ENCODE data around the gene TMEM238. TPM values are rescaled to one million over a fixed set of nuclear protein-coding genes. Genes with fewer than 3 reads are reported as not detected.

TMEM238 gene
- total and polyA plus RNA-seq, 9 of the 15 experiments (the other 6 are each of a cell fraction or from before 2014, with no cell fraction given) = 0.18 to 5.1 (median 1.3) TPM; not detected in 4

GRCh38 chr19:55407800-55408532 lies 23.9 kb upstream of the TMEM238 start (continued):
- TF ChIP-seq ZNF398 (CRISPR knock-in tag; IDR thresholded peaks at IDR 0.05) = no peak
- TF ChIP-seq PPARD (CRISPR knock-in tag; IDR thresholded peaks at IDR 0.05) = no peak
- 0 out of 2 replicates have a peak, but pooled peaks have one; percentile 41 for TF ChIP-seq TARDBP (IDR thresholded peaks at IDR 0.05)
- TF ChIP-seq SRSF1 (IDR thresholded peaks at IDR 0.05; ENCODE audit: low read depth, low read length) = no peak
- no peak for TF ChIP-seq XRCC5 (IDR thresholded peaks at IDR 0.05; ENCODE audit: low read depth, low read length)
- no peak for TF ChIP-seq NR2C1 (IDR thresholded peaks at IDR 0.05)
- 0 out of 2 replicates have a peak, but pooled peaks have one; percentile 17 for TF ChIP-seq NR2C1 (tag; IDR thresholded peaks at IDR 0.05)
- TF ChIP-seq HDAC6 (IDR thresholded peaks at IDR 0.05; ENCODE audit: low read depth, low read length) = no peak
- no peak for TF ChIP-seq ZNF3 (CRISPR knock-in tag; IDR thresholded peaks at IDR 0.05)
- no peak for TF ChIP-seq CREBBP (IDR thresholded peaks at IDR 0.05; ENCODE audit: low read depth, low read length)
- TF ChIP-seq SIX5 (IDR thresholded peaks at IDR 0.05; ENCODE audit: borderline replicate concordance in 1 of 2, insufficient read depth in 1 of 2, low read depth in 1 of 2, low read length in 2 of 2) = no peak
- TF ChIP-seq ZNF23 (CRISPR knock-in tag; IDR thresholded peaks at IDR 0.05) = no peak
- TF ChIP-seq DLX4 (CRISPR knock-in tag; IDR thresholded peaks at IDR 0.05) = no peak
- no peak for TF ChIP-seq ZNF133 (CRISPR knock-in tag; IDR thresholded peaks at IDR 0.05)
- TF ChIP-seq ETV1 (tag; conservative IDR thresholded peaks at IDR 0.05; ENCODE audit: low read depth) = peak; percentile 94
- peak; percentile 93 for TF ChIP-seq HNRNPLL (IDR thresholded peaks at IDR 0.05; ENCODE audit: low read depth, low read length, poor library complexity, severe bottlenecking)
- TF ChIP-seq NFYB (IDR thresholded peaks at IDR 0.05; ENCODE audit: extremely low read depth, insufficient read length) = peak; percentile 83
- TF ChIP-seq PURB (CRISPR knock-in tag; IDR thresholded peaks at IDR 0.05; ENCODE audit: low read depth) = no peak
- peak in 1 of 2 experiments; percentile 45; a peak in 1 of 4 replicates for TF ChIP-seq SRF (CRISPR knock-in tag; IDR thresholded peaks at IDR 0.05)
- TF ChIP-seq THAP12 (CRISPR knock-in tag; IDR thresholded peaks at IDR 0.05) = no peak
- no peak; the same call in 1 of the 2 replicates for TF ChIP-seq ZBTB9 (CRISPR knock-in tag; IDR thresholded peaks at IDR 0.05)
- TF ChIP-seq SNRNP70 (optimal IDR thresholded peaks at IDR 0.05; ENCODE audit: low read depth, low read length) = no peak
- no peak for TF ChIP-seq HMG20B (CRISPR knock-in tag; IDR thresholded peaks at IDR 0.05)

Data from K562 (cell line).